ENCODE data around the gene ACTN1. TPM values are rescaled to one million over a fixed set of nuclear protein-coding genes. Genes with fewer than 3 reads are reported as not detected.

The ACTN1 gene
- total RNA-seq, 2 donors from 2014 or later, result 106 to 185 TPM

DNA sequence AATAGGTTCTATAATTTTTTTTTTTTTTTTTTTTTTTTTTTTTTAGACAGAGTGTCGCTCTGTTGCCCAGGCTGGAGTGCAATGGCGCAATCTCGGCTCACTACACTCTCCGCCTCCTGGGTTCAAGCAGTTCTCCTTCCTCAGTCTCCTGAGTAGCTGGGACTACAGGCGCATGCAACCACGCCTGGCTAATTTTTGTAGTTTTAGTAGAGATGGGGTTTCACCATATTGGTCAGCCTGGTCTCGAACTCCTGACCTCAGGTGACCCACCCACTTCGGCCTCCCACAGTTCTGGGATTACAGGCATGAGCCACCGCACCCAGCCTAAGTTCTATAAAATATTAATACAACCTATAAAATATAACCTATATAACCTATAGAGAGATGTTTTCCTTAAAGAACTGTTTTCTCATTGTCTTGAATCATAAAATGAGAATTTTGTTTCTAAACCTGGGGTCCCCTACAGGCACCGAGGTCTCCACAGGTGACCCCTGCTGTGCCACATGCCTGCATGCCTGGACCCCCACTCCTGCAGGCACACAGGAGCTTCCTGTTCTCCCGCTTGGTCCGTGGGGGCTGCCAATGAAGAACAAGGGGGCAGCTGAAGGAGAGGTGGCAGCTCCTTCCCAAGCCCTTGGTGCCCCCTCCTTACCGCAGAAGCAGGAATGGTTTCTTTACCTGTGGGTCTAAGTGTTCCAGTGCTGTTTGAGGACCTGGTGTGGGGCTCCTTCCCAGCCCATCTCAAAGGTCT is 115.3 kb downstream of the ACTN1 start:
- Histone ChIP-seq H3K36me3 (no peaks in the 10 kb centered on the region), H3K27me3 (no peaks in the 10 kb centered on the region), H3K4me3 (no peak overlapping the region), H3K27ac (no peak overlapping the region), H3K9ac (ENCODE audit: low read depth in 2 of 2, low read length in 2 of 2) (no peak overlapping the region), H3K9me3 (no peaks in the 10 kb centered on the region), H3K4me1 (no peaks in the 10 kb centered on the region)
- TF ChIP-seq, protein P1, sequence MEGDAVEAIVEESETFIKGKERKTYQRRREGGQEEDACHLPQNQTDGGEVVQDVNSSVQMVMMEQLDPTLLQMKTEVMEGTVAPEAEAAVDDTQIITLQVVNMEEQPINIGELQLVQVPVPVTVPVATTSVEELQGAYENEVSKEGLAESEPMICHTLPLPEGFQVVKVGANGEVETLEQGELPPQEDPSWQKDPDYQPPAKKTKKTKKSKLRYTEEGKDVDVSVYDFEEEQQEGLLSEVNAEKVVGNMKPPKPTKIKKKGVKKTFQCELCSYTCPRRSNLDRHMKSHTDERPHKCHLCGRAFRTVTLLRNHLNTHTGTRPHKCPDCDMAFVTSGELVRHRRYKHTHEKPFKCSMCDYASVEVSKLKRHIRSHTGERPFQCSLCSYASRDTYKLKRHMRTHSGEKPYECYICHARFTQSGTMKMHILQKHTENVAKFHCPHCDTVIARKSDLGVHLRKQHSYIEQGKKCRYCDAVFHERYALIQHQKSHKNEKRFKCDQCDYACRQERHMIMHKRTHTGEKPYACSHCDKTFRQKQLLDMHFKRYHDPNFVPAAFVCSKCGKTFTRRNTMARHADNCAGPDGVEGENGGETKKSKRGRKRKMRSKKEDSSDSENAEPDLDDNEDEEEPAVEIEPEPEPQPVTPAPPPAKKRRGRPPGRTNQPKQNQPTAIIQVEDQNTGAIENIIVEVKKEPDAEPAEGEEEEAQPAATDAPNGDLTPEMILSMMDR (IDR thresholded peaks at IDR 0.05), result no peak
- DNase-seq, result no peak
- intact Hi-C loops (cut with DNase I), result loop anchor here (5.0 kb wide), 1 partner anchor 244 kb away; no protein-coding TSS in a partner anchor

DNA sequence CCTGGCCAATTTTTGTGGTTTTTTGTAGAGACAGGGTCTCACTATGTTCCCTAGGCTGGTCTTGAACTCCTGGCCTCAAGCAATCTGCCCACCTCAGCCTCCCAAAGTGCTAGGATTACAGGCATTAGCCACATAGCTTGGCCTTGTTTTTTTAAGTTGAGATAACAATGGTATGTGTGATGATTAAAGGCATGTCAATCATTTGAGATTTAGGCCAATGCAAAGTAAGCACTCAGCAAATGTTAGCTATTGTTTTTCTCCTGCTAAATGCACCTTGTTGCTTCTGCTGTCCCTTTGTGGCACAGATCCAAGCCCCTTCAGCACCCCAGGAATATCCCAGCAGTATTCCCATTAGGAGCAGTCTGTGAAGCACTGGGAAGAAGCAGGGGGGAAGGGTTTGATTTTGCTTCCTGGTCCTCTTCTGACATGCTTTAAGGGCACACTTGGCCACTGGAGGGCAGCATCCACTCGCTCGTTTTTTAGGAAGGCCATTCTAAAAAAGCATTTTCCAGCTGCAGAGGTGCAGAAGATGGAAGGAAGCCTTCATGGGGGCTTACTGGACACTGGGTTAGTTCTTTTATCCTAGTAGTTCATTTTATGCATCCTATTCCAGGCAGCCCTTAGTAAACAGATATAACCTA is 116.0 kb downstream of the ACTN1 start:
- no peaks in the 10 kb centered on the region for H3K9me3 ChIP-seq
- intact Hi-C loops (cut with DNase I), result loop anchor here (5.0 kb wide), 1 partner anchor 244 kb away; no protein-coding TSS in a partner anchor
- H3K4me1 ChIP-seq, result no peaks in the 10 kb centered on the region
- H3K36me3 ChIP-seq, result no peaks in the 10 kb centered on the region
- TF ChIP-seq, protein P1 (IDR thresholded peaks at IDR 0.05), result peak; percentile 59
- no peak overlapping the region for H3K9ac ChIP-seq (ENCODE audit: low read depth in 2 of 2, low read length in 2 of 2)
- peak; percentile 85 for DNase-seq
- no peaks in the 10 kb centered on the region for H3K27me3 ChIP-seq
- H3K27ac ChIP-seq, result no peak overlapping the region
- H3K4me3 ChIP-seq, result no peak overlapping the region

DNA sequence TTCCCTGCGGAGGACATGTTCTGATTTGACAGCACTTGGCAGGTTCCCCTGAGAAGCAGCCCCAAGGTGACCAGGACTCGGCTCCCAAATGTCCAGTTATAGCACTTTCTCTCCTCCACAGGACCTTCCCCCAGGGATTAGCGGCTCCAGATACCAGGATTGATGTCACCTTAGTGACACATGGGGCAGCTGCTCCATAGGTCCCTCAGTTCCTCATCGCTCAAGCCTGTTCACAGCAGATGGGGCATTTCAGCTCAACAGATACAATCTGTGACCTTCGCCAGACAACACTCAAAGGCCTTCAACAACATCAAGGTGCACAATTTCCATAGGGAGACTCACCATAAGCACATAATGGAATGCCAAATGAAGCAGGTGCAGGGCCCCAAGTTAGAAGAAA is 118.3 kb downstream of the ACTN1 start:
- Histone ChIP-seq H3K27me3 (no peaks in the 10 kb centered on the region), H3K4me3 (no peak overlapping the region), H3K4me1 (no peaks in the 10 kb centered on the region), H3K36me3 (no peaks in the 10 kb centered on the region), H3K9me3 (no peaks in the 10 kb centered on the region), H3K27ac (no peak overlapping the region), H3K9ac (ENCODE audit: low read depth in 2 of 2, low read length in 2 of 2) (no peak overlapping the region)
- intact Hi-C loops (cut with DNase I), result loop anchor here (5.0 kb wide), 1 partner anchor 247 kb away; no protein-coding TSS in a partner anchor
- TF ChIP-seq, protein P1 (IDR thresholded peaks at IDR 0.05), result no peak
- DNase-seq, result no peak

DNA sequence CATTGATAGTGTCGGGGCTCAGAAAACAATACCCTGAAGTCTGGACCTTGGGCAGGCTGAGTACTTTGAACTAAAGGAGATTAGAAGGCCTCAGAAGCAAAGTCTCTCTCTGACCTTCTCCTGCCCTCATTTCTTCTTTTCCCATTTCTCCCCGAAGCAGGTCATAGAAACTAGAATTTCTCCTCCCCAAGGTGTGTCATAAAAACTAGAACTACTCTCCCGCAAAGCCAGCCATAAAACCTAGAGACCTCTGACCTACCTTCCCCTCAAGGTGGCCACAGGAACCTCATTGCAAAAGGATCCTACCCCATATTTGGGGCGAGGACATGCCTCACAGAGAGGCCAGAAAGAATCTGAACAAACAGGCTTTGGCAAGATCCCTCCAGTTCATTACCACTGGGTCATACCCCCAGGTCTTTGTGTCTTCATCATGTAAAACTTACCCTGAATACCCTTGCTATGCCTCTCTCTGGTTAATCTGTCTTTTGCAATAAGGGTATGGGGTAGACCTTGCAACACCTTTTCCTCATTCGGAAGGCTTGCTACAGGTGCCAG is 121.5 kb downstream of the ACTN1 start:
- H3K9me3 ChIP-seq, result no peaks in the 10 kb centered on the region
- no peaks in the 10 kb centered on the region for H3K27me3 ChIP-seq
- no peak for DNase-seq
- H3K36me3 ChIP-seq, result no peaks in the 10 kb centered on the region
- no peak overlapping the region for H3K4me3 ChIP-seq
- no peak overlapping the region for H3K9ac ChIP-seq (ENCODE audit: low read depth in 2 of 2, low read length in 2 of 2)
- TF ChIP-seq, protein P1 (IDR thresholded peaks at IDR 0.05), result no peak
- no peaks in the 10 kb centered on the region for H3K4me1 ChIP-seq
- intact Hi-C loops (cut with DNase I), result no loop called here
- no peak overlapping the region for H3K27ac ChIP-seq

DNA sequence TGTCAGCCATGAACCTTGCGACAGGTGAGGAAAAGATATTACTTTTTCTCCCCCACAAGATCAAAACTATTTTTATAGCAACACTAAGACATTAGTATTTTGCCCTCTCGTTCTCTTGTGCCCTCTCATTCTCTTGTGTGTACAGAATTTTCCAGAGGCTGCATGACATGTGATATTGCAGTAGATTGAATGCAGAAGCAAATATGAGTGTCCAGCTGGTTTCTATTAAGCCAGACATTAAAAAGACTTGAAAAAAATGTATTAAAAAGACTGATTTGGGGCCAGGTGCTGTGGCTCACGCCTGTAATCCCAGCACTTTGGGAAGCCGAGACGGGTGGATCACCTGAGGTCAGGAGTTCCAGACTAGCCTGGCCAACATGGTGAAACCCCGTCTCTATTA is 122.5 kb downstream of the ACTN1 start:
- intact Hi-C loops (cut with DNase I), result no loop called here
- TF ChIP-seq, protein P1 (IDR thresholded peaks at IDR 0.05), result no peak
- H3K4me1 ChIP-seq, result no peaks in the 10 kb centered on the region
- H3K9me3 ChIP-seq, result no peaks in the 10 kb centered on the region
- H3K9ac ChIP-seq (ENCODE audit: low read depth in 2 of 2, low read length in 2 of 2), result no peak overlapping the region
- no peaks in the 10 kb centered on the region for H3K27me3 ChIP-seq
- H3K4me3 ChIP-seq, result no peak overlapping the region
- DNase-seq, result no peak
- H3K36me3 ChIP-seq, result no peaks in the 10 kb centered on the region
- no peak overlapping the region for H3K27ac ChIP-seq
